WERI-Rb-1 (cell line): ENCODE measurements around the gene EDC3.

Source experiments
- DNase-seq: peaks from one replicate; pipeline ENCODE4 v3.0.0-alpha.2; 2020
- H3K27ac ChIP-seq: fragments of 250-450 bp; sonication (Bioruptor Pico); 2 replicates; pipeline ENCODE4 v1.5.1; 2020; ENCODE audit warnings: mild to moderate bottlenecking, moderate library complexity
- H3K27me3 ChIP-seq: fragments of 250-450 bp; sonication (Bioruptor Pico); 2 replicates; pipeline ENCODE4 v1.5.1; 2021; ENCODE audit warnings: mild to moderate bottlenecking, low read depth, moderate library complexity; ENCODE audit not compliant: insufficient read depth, severe bottlenecking
- H3K36me3 ChIP-seq: fragments of 250-450 bp; sonication (Bioruptor Pico); 2 replicates; pipeline ENCODE4 v1.5.1; 2020; ENCODE audit warnings: mild to moderate bottlenecking, moderate library complexity
- H3K4me3 ChIP-seq: 2 replicates; pipeline ENCODE4 v1.5.1; 2011; ENCODE audit warnings: low read depth, mild to moderate bottlenecking, control low read depth, low read length
- H3K9me3 ChIP-seq: fragments of 250-450 bp; sonication (Bioruptor Pico); 2 replicates; pipeline ENCODE4 v1.5.1; 2021; ENCODE audit warnings: mild to moderate bottlenecking, moderate library complexity; ENCODE audit not compliant: severe bottlenecking
- CTCF ChIP-seq: IDR thresholded peaks from 2 replicates; pipeline ENCODE4 v1.5.1; 2011; ENCODE audit warnings: low read depth, mild to moderate bottlenecking, control low read depth, inconsistent platforms, low read length

Gene EDC3

GRCh38 chr15:74585191-74585590 is 110.6 kb downstream of the EDC3 start:
- Histone ChIP-seq H3K9me3 (no peaks in the 10 kb centered on the region), H3K27me3 (no peaks in the 10 kb centered on the region), H3K27ac (no peak overlapping the region), H3K4me3 (no peak overlapping the region), H3K36me3 (peaks cover 51% of the 10 kb centered on the region)
- no peak for DNase-seq
- TF ChIP-seq CTCF: no peak

GRCh38 chr15:74584779-74585178 is 111.0 kb downstream of the EDC3 start:
- no peak for DNase-seq
- Histone ChIP-seq H3K9me3 (no peaks in the 10 kb centered on the region), H3K36me3 (peaks cover 49% of the 10 kb centered on the region), H3K27me3 (no peaks in the 10 kb centered on the region), H3K27ac (no peak overlapping the region), H3K4me3 (no peak overlapping the region)
- no peak for TF ChIP-seq CTCF

GRCh38 chr15:74584204-74584603 is 111.6 kb downstream of the EDC3 start:
- Histone ChIP-seq H3K36me3 (peaks cover 49% of the 10 kb centered on the region), H3K27ac (no peak overlapping the region), H3K4me3 (no peak overlapping the region), H3K27me3 (no peaks in the 10 kb centered on the region), H3K9me3 (no peaks in the 10 kb centered on the region)
- TF ChIP-seq CTCF: no peak
- DNase-seq: no peak
